NCI-H2196 treated with DMSO at 0.1 percent for 48 hours (cell line): Measurements from ENCODE around the gene COL28A1.
"Not testable (repeated sequence)": the region's sequence is repeated elsewhere in the genome, so short reads cannot be mapped to it uniquely, and the experiment has no call there.

Experiments
- DNase-seq: peaks from one replicate; lab custom pipeline; 2025; ENCODE audit not compliant: unreplicated experiment; lab: John Stamatoyannopoulos, UW

Gene COL28A1

GRCh38 chr7:7476381-7476780 lies 59.3 kb downstream of the COL28A1 start:
- no peak for DNase-seq

- no peak for DNase-seq
Observed at GRCh38 chr7:7475601-7476000, 60.1 kb downstream of the COL28A1 start.

- DNase-seq, result no peak
Observed at GRCh38 chr7:7474436-7474835, 61.2 kb downstream of the COL28A1 start.

GRCh38 chr7:7464991-7465765 lies 70.5 kb downstream of the COL28A1 start:
- not testable (repeated sequence) for DNase-seq

GRCh38 chr7:7454000-7454399 lies 81.7 kb downstream of the COL28A1 start:
- no peak for DNase-seq

GRCh38 chr7:7452652-7453051 lies 83.0 kb downstream of the COL28A1 start:
- DNase-seq, result no peak

- no peak for DNase-seq
Observed at GRCh38 chr7:7452119-7452518, 83.6 kb downstream of the COL28A1 start.

- DNase-seq, result no peak
Observed at GRCh38 chr7:7449055-7449454, 86.6 kb downstream of the COL28A1 start.

GRCh38 chr7:7446616-7447015 lies 89.1 kb downstream of the COL28A1 start:
- DNase-seq, result no peak

- no peak for DNase-seq
Observed at GRCh38 chr7:7443806-7444350, 91.8 kb downstream of the COL28A1 start.

GRCh38 chr7:7439564-7439963 lies 96.1 kb downstream of the COL28A1 start:
- no peak for DNase-seq

- DNase-seq, result peak; percentile 83
Observed at GRCh38 chr7:7438851-7439250, 96.8 kb downstream of the COL28A1 start.

- no peak for DNase-seq
Observed at GRCh38 chr7:7435978-7436377, 99.7 kb downstream of the COL28A1 start.

- no peak for DNase-seq
Observed at GRCh38 chr7:7434329-7434728, 101.3 kb downstream of the COL28A1 start.

- DNase-seq, result no peak
Observed at GRCh38 chr7:7433811-7434210, 101.9 kb downstream of the COL28A1 start.

- no peak for DNase-seq
Observed at GRCh38 chr7:7432979-7433378, 102.7 kb downstream of the COL28A1 start.

- DNase-seq, result no peak
Observed at GRCh38 chr7:7428806-7429205, 106.9 kb downstream of the COL28A1 start.

GRCh38 chr7:7427363-7427762 lies 108.3 kb downstream of the COL28A1 start:
- no peak for DNase-seq

GRCh38 chr7:7426676-7427075 lies 109.0 kb downstream of the COL28A1 start:
- DNase-seq, result no peak

- no peak for DNase-seq
Observed at GRCh38 chr7:7425321-7425720, 110.4 kb downstream of the COL28A1 start.

- DNase-seq, result peak; percentile 67
Observed at GRCh38 chr7:7424151-7424873, 111.4 kb downstream of the COL28A1 start.

- DNase-seq, result no peak
Observed at GRCh38 chr7:7422641-7423040, 113.0 kb downstream of the COL28A1 start.
